Measurements from ENCODE around the gene PRKG2.
A peak's percentile ranks its signal among the peaks of the same experiment; 100 is the strongest.

Gene PRKG2

GRCh38 chr4:81142744-81143143 lies 72.3 kb downstream of the PRKG2 start:
- H3K4me3 ChIP-seq (ENCODE audit: low read depth in 1 of 5, low read length in 5 of 5) = no peak overlapping the region
- no peaks in the 10 kb centered on the region for H3K9me3 ChIP-seq (ENCODE audit: control insufficient read depth in 5 of 5, low read length in 5 of 5)
- H3K36me3 ChIP-seq (ENCODE audit: control insufficient read depth in 5 of 5, insufficient read depth in 5 of 5, low read length in 5 of 5) = no peaks in the 10 kb centered on the region
- H3K27ac ChIP-seq (ENCODE audit: low read depth, low read length) = no peak overlapping the region
- H3K27me3 ChIP-seq (ENCODE audit: control insufficient read depth in 5 of 5, insufficient read depth in 4 of 5, low read length in 5 of 5) = no peaks in the 10 kb centered on the region
- peaks cover 0 to 3% (median 0%) of the 10 kb centered on the region in 5 donors for H3K4me1 ChIP-seq (ENCODE audit: control insufficient read depth in 5 of 5, insufficient read depth in 5 of 5, low read length in 5 of 5)
- no peak overlapping the region for H3K9ac ChIP-seq (ENCODE audit: low read length in 5 of 5)

- no peak overlapping the region for H3K9ac ChIP-seq (ENCODE audit: low read length in 5 of 5)
- peaks cover 3 to 17% (median 4%) of the 10 kb centered on the region in 5 donors for H3K4me1 ChIP-seq (ENCODE audit: control insufficient read depth in 5 of 5, insufficient read depth in 5 of 5, low read length in 5 of 5)
- no peak overlapping the region for H3K27ac ChIP-seq (ENCODE audit: low read depth, low read length)
- H3K9me3 ChIP-seq (ENCODE audit: control insufficient read depth in 5 of 5, low read length in 5 of 5) = no peaks in the 10 kb centered on the region
- H3K36me3 ChIP-seq (ENCODE audit: control insufficient read depth in 5 of 5, insufficient read depth in 5 of 5, low read length in 5 of 5) = no peaks in the 10 kb centered on the region
- H3K4me3 ChIP-seq (ENCODE audit: low read depth in 1 of 5, low read length in 5 of 5) = no peak overlapping the region
- no peaks in the 10 kb centered on the region for H3K27me3 ChIP-seq (ENCODE audit: control insufficient read depth in 5 of 5, insufficient read depth in 4 of 5, low read length in 5 of 5)
These were observed 77.1 kb downstream of the PRKG2 start for GRCh38 chr4:81137894-81138293.

- Histone ChIP-seq H3K27ac (ENCODE audit: low read depth, low read length) (no peak overlapping the region), H3K4me1 (ENCODE audit: control insufficient read depth in 5 of 5, insufficient read depth in 5 of 5, low read length in 5 of 5) (peaks cover 3 to 17% (median 4%) of the 10 kb centered on the region in 5 donors), H3K36me3 (ENCODE audit: control insufficient read depth in 5 of 5, insufficient read depth in 5 of 5, low read length in 5 of 5) (no peaks in the 10 kb centered on the region), H3K9ac (ENCODE audit: low read length in 5 of 5) (no peak overlapping the region), H3K4me3 (ENCODE audit: low read depth in 1 of 5, low read length in 5 of 5) (no peak overlapping the region), H3K27me3 (ENCODE audit: control insufficient read depth in 5 of 5, insufficient read depth in 4 of 5, low read length in 5 of 5) (no peaks in the 10 kb centered on the region), H3K9me3 (ENCODE audit: control insufficient read depth in 5 of 5, low read length in 5 of 5) (no peaks in the 10 kb centered on the region)
These were observed 77.6 kb downstream of the PRKG2 start for GRCh38 chr4:81137446-81137845.

GRCh38 chr4:81136161-81136905 lies 78.7 kb downstream of the PRKG2 start:
- H3K36me3 ChIP-seq (ENCODE audit: control insufficient read depth in 5 of 5, insufficient read depth in 5 of 5, low read length in 5 of 5) = no peaks in the 10 kb centered on the region
- H3K27me3 ChIP-seq (ENCODE audit: control insufficient read depth in 5 of 5, insufficient read depth in 4 of 5, low read length in 5 of 5) = no peaks in the 10 kb centered on the region
- no peak overlapping the region for H3K9ac ChIP-seq (ENCODE audit: low read length in 5 of 5)
- peak overlapping the region; percentile 52 for H3K27ac ChIP-seq (ENCODE audit: low read depth, low read length)
- H3K4me1 ChIP-seq (ENCODE audit: control insufficient read depth in 5 of 5, insufficient read depth in 5 of 5, low read length in 5 of 5) = peaks cover 3 to 17% (median 4%) of the 10 kb centered on the region in 5 donors
- peak overlapping the region in 2 of 5 donors; percentile 24 to 29 for H3K4me3 ChIP-seq (ENCODE audit: low read depth in 1 of 5, low read length in 5 of 5)
- no peaks in the 10 kb centered on the region for H3K9me3 ChIP-seq (ENCODE audit: control insufficient read depth in 5 of 5, low read length in 5 of 5)

- Histone ChIP-seq H3K9me3 (ENCODE audit: control insufficient read depth in 5 of 5, low read length in 5 of 5) (no peaks in the 10 kb centered on the region), H3K4me3 (ENCODE audit: low read depth in 1 of 5, low read length in 5 of 5) (no peak overlapping the region), H3K27ac (ENCODE audit: low read depth, low read length) (no peak overlapping the region), H3K36me3 (ENCODE audit: control insufficient read depth in 5 of 5, insufficient read depth in 5 of 5, low read length in 5 of 5) (no peaks in the 10 kb centered on the region), H3K4me1 (ENCODE audit: control insufficient read depth in 5 of 5, insufficient read depth in 5 of 5, low read length in 5 of 5) (peaks cover 3 to 17% (median 4%) of the 10 kb centered on the region in 5 donors), H3K27me3 (ENCODE audit: control insufficient read depth in 5 of 5, insufficient read depth in 4 of 5, low read length in 5 of 5) (no peaks in the 10 kb centered on the region), H3K9ac (ENCODE audit: low read length in 5 of 5) (no peak overlapping the region)
These were observed 79.5 kb downstream of the PRKG2 start for GRCh38 chr4:81135501-81135900.

GRCh38 chr4:81131563-81131962 lies 83.5 kb downstream of the PRKG2 start:
- H3K4me3 ChIP-seq (ENCODE audit: low read depth in 1 of 5, low read length in 5 of 5) = no peak overlapping the region
- H3K27ac ChIP-seq (ENCODE audit: low read depth, low read length) = no peak overlapping the region
- no peak overlapping the region for H3K9ac ChIP-seq (ENCODE audit: low read length in 5 of 5)
- H3K27me3 ChIP-seq (ENCODE audit: control insufficient read depth in 5 of 5, insufficient read depth in 4 of 5, low read length in 5 of 5) = no peaks in the 10 kb centered on the region
- H3K36me3 ChIP-seq (ENCODE audit: control insufficient read depth in 5 of 5, insufficient read depth in 5 of 5, low read length in 5 of 5) = no peaks in the 10 kb centered on the region
- no peaks in the 10 kb centered on the region for H3K9me3 ChIP-seq (ENCODE audit: control insufficient read depth in 5 of 5, low read length in 5 of 5)
- H3K4me1 ChIP-seq (ENCODE audit: control insufficient read depth in 5 of 5, insufficient read depth in 5 of 5, low read length in 5 of 5) = peaks cover 0 to 11% (median 3%) of the 10 kb centered on the region in 5 donors

GRCh38 chr4:81131066-81131465 lies 84.0 kb downstream of the PRKG2 start:
- H3K4me3 ChIP-seq (ENCODE audit: low read depth in 1 of 5, low read length in 5 of 5) = no peak overlapping the region
- H3K9me3 ChIP-seq (ENCODE audit: control insufficient read depth in 5 of 5, low read length in 5 of 5) = no peaks in the 10 kb centered on the region
- peaks cover 0 to 6% (median 0%) of the 10 kb centered on the region in 5 donors for H3K4me1 ChIP-seq (ENCODE audit: control insufficient read depth in 5 of 5, insufficient read depth in 5 of 5, low read length in 5 of 5)
- H3K27ac ChIP-seq (ENCODE audit: low read depth, low read length) = no peak overlapping the region
- no peak overlapping the region for H3K9ac ChIP-seq (ENCODE audit: low read length in 5 of 5)
- H3K36me3 ChIP-seq (ENCODE audit: control insufficient read depth in 5 of 5, insufficient read depth in 5 of 5, low read length in 5 of 5) = no peaks in the 10 kb centered on the region
- no peaks in the 10 kb centered on the region for H3K27me3 ChIP-seq (ENCODE audit: control insufficient read depth in 5 of 5, insufficient read depth in 4 of 5, low read length in 5 of 5)

- Histone ChIP-seq H3K9me3 (ENCODE audit: control insufficient read depth in 5 of 5, low read length in 5 of 5) (no peaks in the 10 kb centered on the region), H3K4me1 (ENCODE audit: control insufficient read depth in 5 of 5, insufficient read depth in 5 of 5, low read length in 5 of 5) (peaks cover 0 to under 1% (median 0%) of the 10 kb centered on the region in 5 donors), H3K27ac (ENCODE audit: low read depth, low read length) (no peak overlapping the region), H3K36me3 (ENCODE audit: control insufficient read depth in 5 of 5, insufficient read depth in 5 of 5, low read length in 5 of 5) (no peaks in the 10 kb centered on the region), H3K27me3 (ENCODE audit: control insufficient read depth in 5 of 5, insufficient read depth in 4 of 5, low read length in 5 of 5) (no peaks in the 10 kb centered on the region), H3K4me3 (ENCODE audit: low read depth in 1 of 5, low read length in 5 of 5) (no peak overlapping the region), H3K9ac (ENCODE audit: low read length in 5 of 5) (no peak overlapping the region)
These were observed 84.5 kb downstream of the PRKG2 start for GRCh38 chr4:81130569-81130968.

GRCh38 chr4:81120055-81120454 lies 95.0 kb downstream of the PRKG2 start:
- Histone ChIP-seq H3K4me1 (ENCODE audit: control insufficient read depth in 5 of 5, insufficient read depth in 5 of 5, low read length in 5 of 5) (no peaks in the 10 kb centered on the region), H3K27ac (ENCODE audit: low read depth, low read length) (no peak overlapping the region), H3K36me3 (ENCODE audit: control insufficient read depth in 5 of 5, insufficient read depth in 5 of 5, low read length in 5 of 5) (no peaks in the 10 kb centered on the region), H3K27me3 (ENCODE audit: control insufficient read depth in 5 of 5, insufficient read depth in 4 of 5, low read length in 5 of 5) (no peaks in the 10 kb centered on the region), H3K4me3 (ENCODE audit: low read depth in 1 of 5, low read length in 5 of 5) (no peak overlapping the region), H3K9ac (ENCODE audit: low read length in 5 of 5) (no peak overlapping the region), H3K9me3 (ENCODE audit: control insufficient read depth in 5 of 5, low read length in 5 of 5) (no peaks in the 10 kb centered on the region)

- Histone ChIP-seq H3K27me3 (ENCODE audit: control insufficient read depth in 5 of 5, insufficient read depth in 4 of 5, low read length in 5 of 5) (no peaks in the 10 kb centered on the region), H3K27ac (ENCODE audit: low read depth, low read length) (no peak overlapping the region), H3K4me1 (ENCODE audit: control insufficient read depth in 5 of 5, insufficient read depth in 5 of 5, low read length in 5 of 5) (no peaks in the 10 kb centered on the region), H3K4me3 (ENCODE audit: low read depth in 1 of 5, low read length in 5 of 5) (no peak overlapping the region), H3K9me3 (ENCODE audit: control insufficient read depth in 5 of 5, low read length in 5 of 5) (no peaks in the 10 kb centered on the region), H3K36me3 (ENCODE audit: control insufficient read depth in 5 of 5, insufficient read depth in 5 of 5, low read length in 5 of 5) (no peaks in the 10 kb centered on the region), H3K9ac (ENCODE audit: low read length in 5 of 5) (no peak overlapping the region)
These were observed 96.9 kb downstream of the PRKG2 start for GRCh38 chr4:81118086-81118485.
